HEK293 (cell line): ENCODE measurements around the gene AGMAT.

Experiments
- ELK4 ChIP-seq: IDR thresholded peaks from 2 replicates; pipeline ENCODE4 v1.6.1; 2011; ENCODE audit warnings: mild to moderate bottlenecking, low read depth, low read length, borderline replicate concordance
- FEZF1 ChIP-seq: fragments of 450-650 bp; formaldehyde crosslinking; IDR thresholded peaks from 2 replicates; pipeline ENCODE4 v1.5.1; 2016; ENCODE audit warnings: missing biosample characterization, missing genetic modification characterization
- GFI1B ChIP-seq: fragments of 450-650 bp; formaldehyde crosslinking; IDR thresholded peaks from 2 replicates; pipeline ENCODE4 v1.5.1; 2016; ENCODE audit warnings: missing biosample characterization, missing genetic modification characterization
- IKZF3 ChIP-seq: fragments of 450-650 bp; IDR thresholded peaks from 2 replicates; pipeline ENCODE4 v1.5.0; 2018; ENCODE audit warnings: missing biosample characterization, mild to moderate bottlenecking, missing genetic modification characterization, moderate library complexity
- KLF10 ChIP-seq: fragments of 450-650 bp; IDR thresholded peaks from 2 replicates; pipeline ENCODE4 v1.5.1; 2018; ENCODE audit warnings: missing biosample characterization, mild to moderate bottlenecking, missing genetic modification characterization
- KLF8 ChIP-seq: fragments of 450-650 bp; formaldehyde crosslinking; IDR thresholded peaks from 2 replicates; pipeline ENCODE4 v1.5.1; 2016; ENCODE audit warnings: missing biosample characterization, missing genetic modification characterization
- KLF9 ChIP-seq: fragments of 450-650 bp; formaldehyde crosslinking; IDR thresholded peaks from 2 replicates; pipeline ENCODE4 v1.5.1; 2016; ENCODE audit warnings: missing biosample characterization, missing genetic modification characterization, low read depth
- MEIS1 ChIP-seq: sonication (generic); formaldehyde crosslinking; IDR thresholded peaks from 2 replicates; pipeline ENCODE4 v1.8.1; 2022; ENCODE audit warnings: missing genetic modification reagents, mild to moderate bottlenecking, borderline replicate concordance
- OSR2 ChIP-seq: fragments of 450-650 bp; formaldehyde crosslinking; IDR thresholded peaks from 2 replicates; pipeline ENCODE4 v1.5.1; 2016; ENCODE audit warnings: missing biosample characterization, missing genetic modification characterization
- REST ChIP-seq: fragments of 450-650 bp; formaldehyde crosslinking; IDR thresholded peaks from 2 replicates; pipeline ENCODE4 v1.5.1; 2016; ENCODE audit warnings: missing biosample characterization, missing genetic modification characterization
- TCF7L2 ChIP-seq: IDR thresholded peaks from 2 replicates; pipeline ENCODE4 v1.6.1; 2011; ENCODE audit warnings: low read depth, mild to moderate bottlenecking, inconsistent platforms, low read length, moderate library complexity, borderline replicate concordance
- ZBTB21 ChIP-seq: fragments of 450-650 bp; formaldehyde crosslinking; IDR thresholded peaks from 2 replicates; pipeline ENCODE4 v1.5.1; 2017; ENCODE audit warnings: missing biosample characterization, missing genetic modification characterization
- ZNF133 ChIP-seq: fragments of 450-650 bp; formaldehyde crosslinking; IDR thresholded peaks from 2 replicates; pipeline ENCODE4 v1.5.1; 2016; ENCODE audit warnings: missing biosample characterization, missing genetic modification characterization
- ZNF19 ChIP-seq: fragments of 450-650 bp; formaldehyde crosslinking; IDR thresholded peaks from 2 replicates; pipeline ENCODE4; 2016; ENCODE audit warnings: missing biosample characterization, missing genetic modification characterization, low read depth
- ZNF211 ChIP-seq: fragments of 450-650 bp; formaldehyde crosslinking; IDR thresholded peaks from 2 replicates; pipeline ENCODE4 v1.5.1; 2016; ENCODE audit warnings: low read depth, missing biosample characterization, missing genetic modification characterization
- ZNF23 ChIP-seq: fragments of 450-650 bp; formaldehyde crosslinking; IDR thresholded peaks from 2 replicates; pipeline ENCODE4 v1.5.1; 2016; ENCODE audit warnings: missing biosample characterization, missing genetic modification characterization, borderline replicate concordance
- ZNF239 ChIP-seq: fragments of 450-650 bp; formaldehyde crosslinking; IDR thresholded peaks from 2 replicates; pipeline ENCODE4 v1.5.1; 2016; ENCODE audit warnings: missing biosample characterization, missing genetic modification characterization
- ZNF37A ChIP-seq: fragments of 450-650 bp; IDR thresholded peaks from 2 replicates; pipeline ENCODE4 v1.5.1; 2018; ENCODE audit warnings: missing biosample characterization, missing genetic modification characterization
- ZNF624 ChIP-seq: fragments of 450-650 bp; formaldehyde crosslinking; IDR thresholded peaks from 2 replicates; pipeline ENCODE4 v1.5.1; 2017; ENCODE audit warnings: missing biosample characterization, missing genetic modification characterization
- ZNF654 ChIP-seq: fragments of 450-650 bp; formaldehyde crosslinking; IDR thresholded peaks from 2 replicates; pipeline ENCODE4 v1.5.1; 2016; ENCODE audit warnings: low read depth, missing biosample characterization, missing genetic modification characterization
- ZNF692 ChIP-seq: fragments of 450-650 bp; formaldehyde crosslinking; IDR thresholded peaks from 2 replicates; pipeline ENCODE4 v1.5.1; 2016; ENCODE audit warnings: missing biosample characterization, missing genetic modification characterization
- ZNF776 ChIP-seq: fragments of 450-650 bp; formaldehyde crosslinking; IDR thresholded peaks from 2 replicates; pipeline ENCODE4 v1.5.0; 2017; ENCODE audit warnings: missing biosample characterization, missing genetic modification characterization, borderline replicate concordance
- TF ChIP-seq, protein P1 (sequence below): fragments of 450-650 bp; formaldehyde crosslinking; IDR thresholded peaks from 2 replicates; pipeline ENCODE4 v1.5.1; 2016; ENCODE audit warnings: missing biosample characterization, missing genetic modification characterization, low read depth
- TF ChIP-seq, protein P2 (sequence below): fragments of 450-650 bp; formaldehyde crosslinking; IDR thresholded peaks from 2 replicates; pipeline ENCODE4 v1.5.1; 2017; ENCODE audit warnings: missing biosample characterization, missing genetic modification characterization
- TF ChIP-seq, protein P3 (sequence below): fragments of 450-650 bp; formaldehyde crosslinking; IDR thresholded peaks from 2 replicates; pipeline ENCODE4 v1.5.1; 2016; ENCODE audit warnings: missing biosample characterization, missing genetic modification characterization
- TF ChIP-seq, protein P4 (sequence below): fragments of 450-650 bp; formaldehyde crosslinking; IDR thresholded peaks from 2 replicates; pipeline ENCODE4 v1.5.1; 2016; ENCODE audit warnings: missing biosample characterization, missing genetic modification characterization

AGMAT gene

GRCh38 chr1:15524021-15524282, 60.9 kb downstream of the AGMAT start, which contains the start of gene CASP9 (continued):
- TF ChIP-seq, protein P1, sequence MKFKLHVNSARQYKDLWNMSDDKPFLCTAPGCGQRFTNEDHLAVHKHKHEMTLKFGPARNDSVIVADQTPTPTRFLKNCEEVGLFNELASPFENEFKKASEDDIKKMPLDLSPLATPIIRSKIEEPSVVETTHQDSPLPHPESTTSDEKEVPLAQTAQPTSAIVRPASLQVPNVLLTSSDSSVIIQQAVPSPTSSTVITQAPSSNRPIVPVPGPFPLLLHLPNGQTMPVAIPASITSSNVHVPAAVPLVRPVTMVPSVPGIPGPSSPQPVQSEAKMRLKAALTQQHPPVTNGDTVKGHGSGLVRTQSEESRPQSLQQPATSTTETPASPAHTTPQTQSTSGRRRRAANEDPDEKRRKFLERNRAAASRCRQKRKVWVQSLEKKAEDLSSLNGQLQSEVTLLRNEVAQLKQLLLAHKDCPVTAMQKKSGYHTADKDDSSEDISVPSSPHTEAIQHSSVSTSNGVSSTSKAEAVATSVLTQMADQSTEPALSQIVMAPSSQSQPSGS (tag by site-specific recombination), result no peak
- TF ChIP-seq ZNF692 (tag by site-specific recombination) (no peak), ZNF19 (tag by site-specific recombination) (no peak), TCF7L2 (no peak), ZNF654 (tag by site-specific recombination) (no peak), MEIS1 (CRISPR knock-in tag) (no peak), IKZF3 (tag by site-specific recombination) (no peak), ZNF776 (tag by site-specific recombination) (no peak), ZNF624 (tag by site-specific recombination) (no peak), GFI1B (tag by site-specific recombination) (no peak), FEZF1 (tag by site-specific recombination) (no peak), KLF9 (peak; percentile 25; the same call in 1 of the 2 replicates), OSR2 (tag by site-specific recombination) (no peak), ELK4 (no peak), ZNF133 (tag by site-specific recombination) (no peak), ZNF211 (tag by site-specific recombination) (no peak), ZBTB21 (tag by site-specific recombination) (no peak), ZNF239 (tag by site-specific recombination) (no peak), ZNF37A (tag by site-specific recombination) (no peak), REST (no peak), KLF8 (no peak), KLF10 (tag by site-specific recombination) (no peak), ZNF23 (tag by site-specific recombination) (no peak)
- TF ChIP-seq, protein P2, sequence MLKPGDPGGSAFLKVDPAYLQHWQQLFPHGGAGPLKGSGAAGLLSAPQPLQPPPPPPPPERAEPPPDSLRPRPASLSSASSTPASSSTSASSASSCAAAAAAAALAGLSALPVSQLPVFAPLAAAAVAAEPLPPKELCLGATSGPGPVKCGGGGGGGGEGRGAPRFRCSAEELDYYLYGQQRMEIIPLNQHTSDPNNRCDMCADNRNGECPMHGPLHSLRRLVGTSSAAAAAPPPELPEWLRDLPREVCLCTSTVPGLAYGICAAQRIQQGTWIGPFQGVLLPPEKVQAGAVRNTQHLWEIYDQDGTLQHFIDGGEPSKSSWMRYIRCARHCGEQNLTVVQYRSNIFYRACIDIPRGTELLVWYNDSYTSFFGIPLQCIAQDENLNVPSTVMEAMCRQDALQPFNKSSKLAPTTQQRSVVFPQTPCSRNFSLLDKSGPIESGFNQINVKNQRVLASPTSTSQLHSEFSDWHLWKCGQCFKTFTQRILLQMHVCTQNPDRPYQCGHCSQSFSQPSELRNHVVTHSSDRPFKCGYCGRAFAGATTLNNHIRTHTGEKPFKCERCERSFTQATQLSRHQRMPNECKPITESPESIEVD (tag by site-specific recombination), result no peak
- TF ChIP-seq, protein P3, sequence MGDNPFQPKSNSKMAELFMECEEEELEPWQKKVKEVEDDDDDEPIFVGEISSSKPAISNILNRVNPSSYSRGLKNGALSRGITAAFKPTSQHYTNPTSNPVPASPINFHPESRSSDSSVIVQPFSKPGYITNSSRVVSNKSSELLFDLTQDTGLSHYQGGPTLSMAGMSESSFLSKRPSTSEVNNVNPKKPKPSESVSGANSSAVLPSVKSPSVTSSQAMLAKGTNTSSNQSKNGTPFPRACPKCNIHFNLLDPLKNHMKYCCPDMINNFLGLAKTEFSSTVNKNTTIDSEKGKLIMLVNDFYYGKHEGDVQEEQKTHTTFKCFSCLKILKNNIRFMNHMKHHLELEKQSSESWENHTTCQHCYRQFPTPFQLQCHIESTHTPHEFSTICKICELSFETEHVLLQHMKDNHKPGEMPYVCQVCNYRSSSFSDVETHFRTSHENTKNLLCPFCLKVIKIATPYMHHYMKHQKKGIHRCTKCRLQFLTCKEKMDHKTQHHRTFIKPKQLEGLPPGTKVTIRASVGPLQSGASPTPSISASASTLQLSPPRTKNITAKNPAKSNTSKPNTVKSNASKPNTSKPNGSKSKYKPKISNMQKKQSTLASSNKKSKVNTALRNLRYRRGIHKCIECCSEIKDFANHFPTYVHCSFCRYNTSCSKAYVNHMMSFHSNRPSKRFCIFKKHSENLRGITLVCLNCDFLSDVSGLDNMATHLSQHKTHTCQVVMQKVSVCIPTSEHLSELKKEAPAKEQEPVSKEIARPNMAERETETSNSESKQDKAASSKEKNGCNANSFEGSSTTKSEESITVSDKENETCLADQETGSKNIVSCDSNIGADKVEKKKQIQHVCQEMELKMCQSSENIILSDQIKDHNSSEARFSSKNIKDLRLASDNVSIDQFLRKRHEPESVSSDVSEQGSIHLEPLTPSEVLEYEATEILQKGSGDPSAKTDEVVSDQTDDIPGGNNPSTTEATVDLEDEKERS, result no peak
- TF ChIP-seq, protein P4, sequence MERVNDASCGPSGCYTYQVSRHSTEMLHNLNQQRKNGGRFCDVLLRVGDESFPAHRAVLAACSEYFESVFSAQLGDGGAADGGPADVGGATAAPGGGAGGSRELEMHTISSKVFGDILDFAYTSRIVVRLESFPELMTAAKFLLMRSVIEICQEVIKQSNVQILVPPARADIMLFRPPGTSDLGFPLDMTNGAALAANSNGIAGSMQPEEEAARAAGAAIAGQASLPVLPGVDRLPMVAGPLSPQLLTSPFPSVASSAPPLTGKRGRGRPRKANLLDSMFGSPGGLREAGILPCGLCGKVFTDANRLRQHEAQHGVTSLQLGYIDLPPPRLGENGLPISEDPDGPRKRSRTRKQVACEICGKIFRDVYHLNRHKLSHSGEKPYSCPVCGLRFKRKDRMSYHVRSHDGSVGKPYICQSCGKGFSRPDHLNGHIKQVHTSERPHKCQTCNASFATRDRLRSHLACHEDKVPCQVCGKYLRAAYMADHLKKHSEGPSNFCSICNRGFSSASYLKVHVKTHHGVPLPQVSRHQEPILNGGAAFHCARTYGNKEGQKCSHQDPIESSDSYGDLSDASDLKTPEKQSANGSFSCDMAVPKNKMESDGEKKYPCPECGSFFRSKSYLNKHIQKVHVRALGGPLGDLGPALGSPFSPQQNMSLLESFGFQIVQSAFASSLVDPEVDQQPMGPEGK, result peak; percentile 25; the same call in 1 of the 2 replicates
